Fibroblast of villous mesenchyme (primary cell): ENCODE data around the gene CDH4. TPM values are rescaled to one million over a fixed set of nuclear protein-coding genes. Genes with fewer than 3 reads are reported as not detected.

ENCODE experiments used
- DNase-seq: peaks from one replicate; pipeline ENCODE4 v3.0.0-alpha.2; 2010; ENCODE audit warnings: low read depth
- H3K4me3 ChIP-seq: 2 replicates; pipeline ENCODE4 v1.5.1; 2011; ENCODE audit warnings: low read depth, mild to moderate bottlenecking, low read length
- total RNA-seq: library from RNA; depleted of rRNA; stranded (reverse); fragments of >200 nt; gene quantifications from 2 replicates; pipeline ENCODE4 v1.2.3, GENCODE V29; 2012
- TF ChIP-seq, protein P1 (sequence below): IDR thresholded peaks from 2 replicates; pipeline ENCODE4 v1.5.1; 2012; ENCODE audit warnings: low read depth, mild to moderate bottlenecking, low read length; ENCODE audit not compliant: insufficient read depth

Gene CDH4
- total RNA-seq, 1 donor: 1.7 TPM

DNA sequence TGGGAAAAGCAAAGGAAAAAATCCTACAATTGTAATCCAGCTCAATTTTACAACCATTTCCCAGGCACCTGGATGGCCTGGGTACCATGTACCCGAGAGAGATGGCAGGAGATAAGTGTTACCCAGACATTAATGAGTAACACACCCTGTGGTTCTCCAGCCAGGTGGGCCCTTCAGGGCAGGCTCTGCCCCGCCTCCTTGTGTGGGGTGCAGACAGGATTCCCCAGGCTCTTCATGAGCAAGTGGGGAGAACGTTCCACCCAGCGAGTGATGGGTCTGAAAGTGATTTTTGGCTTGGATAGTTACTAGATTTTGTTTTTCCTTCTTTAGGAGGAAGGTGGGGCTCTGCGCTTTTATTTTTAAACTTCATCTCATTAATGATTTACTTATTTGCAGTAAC lies 569.7 kb downstream of the CDH4 start:
- DNase-seq: no peak
- no peak overlapping the region for H3K4me3 ChIP-seq
- TF ChIP-seq, protein P1, sequence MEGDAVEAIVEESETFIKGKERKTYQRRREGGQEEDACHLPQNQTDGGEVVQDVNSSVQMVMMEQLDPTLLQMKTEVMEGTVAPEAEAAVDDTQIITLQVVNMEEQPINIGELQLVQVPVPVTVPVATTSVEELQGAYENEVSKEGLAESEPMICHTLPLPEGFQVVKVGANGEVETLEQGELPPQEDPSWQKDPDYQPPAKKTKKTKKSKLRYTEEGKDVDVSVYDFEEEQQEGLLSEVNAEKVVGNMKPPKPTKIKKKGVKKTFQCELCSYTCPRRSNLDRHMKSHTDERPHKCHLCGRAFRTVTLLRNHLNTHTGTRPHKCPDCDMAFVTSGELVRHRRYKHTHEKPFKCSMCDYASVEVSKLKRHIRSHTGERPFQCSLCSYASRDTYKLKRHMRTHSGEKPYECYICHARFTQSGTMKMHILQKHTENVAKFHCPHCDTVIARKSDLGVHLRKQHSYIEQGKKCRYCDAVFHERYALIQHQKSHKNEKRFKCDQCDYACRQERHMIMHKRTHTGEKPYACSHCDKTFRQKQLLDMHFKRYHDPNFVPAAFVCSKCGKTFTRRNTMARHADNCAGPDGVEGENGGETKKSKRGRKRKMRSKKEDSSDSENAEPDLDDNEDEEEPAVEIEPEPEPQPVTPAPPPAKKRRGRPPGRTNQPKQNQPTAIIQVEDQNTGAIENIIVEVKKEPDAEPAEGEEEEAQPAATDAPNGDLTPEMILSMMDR: no peak

DNA sequence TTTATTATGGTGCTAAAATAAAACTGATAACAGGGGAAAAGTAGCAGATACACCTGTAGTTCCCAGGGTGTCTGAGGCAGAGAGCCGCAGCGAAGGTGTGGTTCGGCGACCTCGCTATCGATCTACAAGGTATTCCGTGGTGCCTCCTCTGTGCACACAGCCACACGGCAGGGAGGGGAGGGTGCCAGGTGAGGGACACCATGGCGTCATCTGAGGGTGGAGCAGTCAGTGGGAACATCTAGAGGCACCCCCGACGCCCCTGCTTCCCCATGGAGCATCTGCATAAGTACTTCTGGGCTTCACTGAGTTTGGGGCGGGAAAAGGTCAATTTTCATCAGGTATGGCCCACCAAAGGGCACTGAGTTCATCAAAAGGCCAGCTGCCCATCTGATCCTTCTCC lies 570.3 kb downstream of the CDH4 start:
- TF ChIP-seq, protein P1: no peak
- H3K4me3 ChIP-seq: no peak overlapping the region
- no peak for DNase-seq

DNA sequence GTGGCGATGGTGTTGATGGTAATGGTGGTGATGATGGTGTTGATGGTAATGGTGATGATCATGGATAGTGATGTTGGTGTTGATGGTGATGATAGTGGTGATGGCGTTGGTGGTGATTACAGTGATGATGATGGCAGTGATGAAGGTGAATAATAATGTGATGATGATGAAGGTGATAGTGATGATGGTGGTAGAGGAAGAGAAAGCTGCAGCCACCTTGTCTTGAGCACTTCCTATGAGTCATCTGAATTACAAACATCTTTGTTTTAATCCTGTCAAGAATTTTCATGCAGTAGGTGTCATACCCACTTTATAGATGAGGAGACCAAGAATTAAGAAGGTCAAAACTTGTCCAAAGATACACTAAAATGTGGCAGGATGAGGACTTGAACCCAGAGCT lies 571.2 kb downstream of the CDH4 start:
- no peak overlapping the region for H3K4me3 ChIP-seq
- no peak for DNase-seq
- TF ChIP-seq, protein P1: no peak

DNA sequence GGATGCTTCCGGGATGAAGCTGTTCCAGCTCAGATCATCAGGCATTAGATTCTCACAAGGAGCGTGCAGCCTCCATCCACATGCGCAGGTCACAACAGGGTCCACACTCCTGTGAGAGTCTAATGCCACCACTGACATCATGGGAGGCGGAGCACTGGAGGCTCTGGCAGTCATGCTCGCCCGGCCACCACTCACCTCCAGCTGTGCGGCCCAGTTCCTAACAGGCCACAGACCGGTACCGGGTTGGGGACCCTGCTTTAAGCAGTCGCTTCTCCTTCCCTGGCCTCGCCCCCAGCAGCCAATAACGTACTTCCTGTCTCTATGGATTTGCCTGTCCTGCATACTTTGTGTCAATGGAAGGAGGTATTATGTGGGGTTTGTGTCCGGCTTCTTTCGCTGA lies 576.8 kb downstream of the CDH4 start:
- TF ChIP-seq, protein P1: no peak
- no peak overlapping the region for H3K4me3 ChIP-seq
- DNase-seq: no peak

DNA sequence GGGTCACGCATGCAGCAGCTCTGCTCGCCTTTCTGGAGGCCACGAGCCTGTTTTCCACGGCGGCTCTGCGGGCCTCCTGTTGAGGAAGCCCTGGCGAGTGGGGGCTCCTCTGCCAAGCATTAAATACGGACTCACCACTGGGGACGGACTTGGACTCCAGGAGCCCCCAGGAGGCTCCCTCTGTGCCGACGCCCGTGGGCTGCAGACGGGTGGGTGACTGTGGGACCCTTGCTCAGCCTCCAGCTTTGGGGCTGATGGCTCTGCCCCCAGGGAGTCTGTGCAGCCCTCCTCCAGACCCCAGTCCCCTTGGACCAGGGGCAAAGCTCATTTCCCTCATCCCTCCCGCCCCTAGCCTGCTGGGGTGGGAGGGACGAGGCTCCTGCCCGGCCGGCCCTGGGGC lies 577.5 kb downstream of the CDH4 start:
- no peak overlapping the region for H3K4me3 ChIP-seq
- TF ChIP-seq, protein P1: no peak
- DNase-seq: no peak

DNA sequence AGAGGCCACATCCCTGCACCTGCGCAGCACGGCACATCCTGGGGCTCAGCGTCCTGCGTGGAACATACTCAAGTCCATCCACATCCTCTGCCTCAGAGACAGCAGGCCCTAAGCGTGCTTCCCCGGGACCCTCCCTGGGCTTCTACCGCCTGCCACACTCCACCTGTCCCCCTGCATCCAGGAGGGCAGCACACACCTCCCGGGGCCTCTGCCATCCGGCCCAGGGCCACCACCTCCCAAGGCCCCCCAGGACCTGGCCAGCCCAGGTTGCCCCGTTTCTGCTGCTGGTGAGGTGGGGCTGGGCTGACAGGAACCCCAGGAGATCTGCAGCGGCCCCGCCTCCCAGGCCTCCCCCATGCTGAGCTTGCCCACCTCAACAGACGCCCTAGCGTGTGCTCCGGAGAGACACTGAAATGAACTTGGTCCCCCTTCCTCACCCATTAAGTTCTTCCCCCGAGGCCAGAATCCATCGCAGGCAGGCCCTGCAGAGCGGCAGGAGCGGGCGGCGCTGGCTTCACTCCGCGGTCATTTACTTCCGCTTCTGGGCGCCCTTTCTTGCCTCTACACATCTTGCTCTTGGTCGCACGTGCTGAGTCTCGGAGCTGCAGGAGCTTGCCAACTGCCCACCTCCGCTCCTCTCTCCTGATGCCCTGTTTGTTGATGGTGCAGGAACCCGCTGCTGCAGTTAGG lies 578.3 kb downstream of the CDH4 start:
- DNase-seq: no peak
- H3K4me3 ChIP-seq: no peak overlapping the region
- TF ChIP-seq, protein P1: no peak

DNA sequence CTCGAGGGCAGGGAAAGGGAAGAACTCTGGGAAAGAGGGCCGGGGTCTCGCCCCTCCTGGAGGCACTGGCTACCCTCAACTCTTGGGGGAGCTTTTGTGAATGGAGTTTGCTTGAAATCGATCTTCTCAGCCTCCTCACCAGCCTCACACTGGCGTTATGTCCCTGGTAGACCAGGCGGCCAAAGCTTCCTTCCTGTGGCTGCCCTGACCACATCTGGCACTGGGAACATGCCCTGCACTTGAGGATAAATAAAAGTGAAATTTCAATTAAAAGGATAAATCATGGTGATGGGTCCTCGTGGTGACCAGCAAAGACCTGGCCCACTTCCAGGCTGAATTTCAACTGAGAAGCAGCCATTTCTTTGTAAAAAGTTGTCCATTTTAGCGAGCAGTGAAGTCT lies 578.9 kb downstream of the CDH4 start:
- no peak for DNase-seq
- H3K4me3 ChIP-seq: no peak overlapping the region
- TF ChIP-seq, protein P1: no peak
